Measurements from ENCODE around the gene LY6G6C.
A peak's percentile ranks its signal among the peaks of the same experiment; 100 is the strongest.

Gene LY6G6C

GRCh38 chr6:31702819-31703716 is 18.5 kb downstream of the LY6G6C start, which contains the start of gene ABHD16A:
ABHD16A (minus strand) TSS chr6:31703324; CDS start chr6:31703281, 43 bp downstream.
- Histone ChIP-seq H3K4ac (ENCODE audit: low read depth, low read length) (peak within 1 kb of the TSS; percentile 92), H2BK15ac (replicated peaks; ENCODE audit: low read depth) (no peak within 1 kb of the TSS), H2BK120ac (ENCODE audit: low read depth, low read length) (peak within 1 kb of the TSS; percentile 77), H4K8ac (ENCODE audit: low read depth, low read length) (no peak within 1 kb of the TSS), H3K79me2 (ENCODE audit: control insufficient read depth, insufficient read depth, low read length) (peaks cover 14% of the 10 kb centered on the region), H3K56ac (ENCODE audit: low read length) (peak within 1 kb of the TSS; percentile 95), H3K18ac (ENCODE audit: low read length) (peak within 1 kb of the TSS; percentile 97), H3K9ac (ENCODE audit: low read length) (peak within 1 kb of the TSS; percentile 95), H2BK5ac (ENCODE audit: low read length) (peak within 1 kb of the TSS; percentile 86), H2AK5ac (ENCODE audit: low read length) (peak within 1 kb of the TSS; percentile 95), H3K27ac (ENCODE audit: low read depth, low read length) (peak within 1 kb of the TSS; percentile 95), H4K5ac (ENCODE audit: low read length) (no peak within 1 kb of the TSS), H3K4me1 (ENCODE audit: control insufficient read depth, low read depth, low read length) (peaks cover 7% of the 10 kb centered on the region), H3K36me3 (ENCODE audit: control insufficient read depth, insufficient read depth, low read length) (no peaks in the 10 kb centered on the region), H3K4me2 (ENCODE audit: low read length) (peak within 1 kb of the TSS; percentile 99), H3K23ac (ENCODE audit: low read length) (peak within 1 kb of the TSS; percentile 81), H3K79me1 (ENCODE audit: low read length) (peaks cover 14% of the 10 kb centered on the region), H3K27me3 (ENCODE audit: insufficient read depth, low read length, poor library complexity) (no peaks in the 10 kb centered on the region), H3K4me3 (ENCODE audit: low read length) (peak within 1 kb of the TSS; percentile 99)
- WGBS (ENCODE audit: extremely low coverage, insufficient coverage, low lambda C conversion rate): no CpG with 5 or more reads among the region's 54 CpGs
- peak; percentile 99 for DNase-seq

- no peak overlapping the region for H4K5ac ChIP-seq (ENCODE audit: low read length)
- no peak overlapping the region for H4K8ac ChIP-seq (ENCODE audit: low read depth, low read length)
- H2BK5ac ChIP-seq (ENCODE audit: low read length): peak overlapping the region; percentile 86
- H2AK5ac ChIP-seq (ENCODE audit: low read length): peak overlapping the region; percentile 95
- peaks cover 7% of the 10 kb centered on the region for H3K4me1 ChIP-seq (ENCODE audit: control insufficient read depth, low read depth, low read length)
- DNase-seq: peak; percentile 76
- H3K27ac ChIP-seq (ENCODE audit: low read depth, low read length): peak overlapping the region; percentile 95
- peaks cover 17% of the 10 kb centered on the region for H3K79me1 ChIP-seq (ENCODE audit: low read length)
- no peak overlapping the region for H2BK15ac ChIP-seq (replicated peaks; ENCODE audit: low read depth)
- H3K36me3 ChIP-seq (ENCODE audit: control insufficient read depth, insufficient read depth, low read length): peaks cover 3% of the 10 kb centered on the region
- H3K23ac ChIP-seq (ENCODE audit: low read length): peak overlapping the region; percentile 81
- peak overlapping the region; percentile 95 for H3K56ac ChIP-seq (ENCODE audit: low read length)
- H3K4ac ChIP-seq (ENCODE audit: low read depth, low read length): peak overlapping the region; percentile 92
- H3K4me3 ChIP-seq (ENCODE audit: low read length): peak overlapping the region; percentile 99
- H3K9ac ChIP-seq (ENCODE audit: low read length): peak overlapping the region; percentile 95
- peaks cover 17% of the 10 kb centered on the region for H3K79me2 ChIP-seq (ENCODE audit: control insufficient read depth, insufficient read depth, low read length)
- H2BK120ac ChIP-seq (ENCODE audit: low read depth, low read length): no peak overlapping the region
- H3K4me2 ChIP-seq (ENCODE audit: low read length): peak overlapping the region; percentile 99
- WGBS (ENCODE audit: extremely low coverage, insufficient coverage, low lambda C conversion rate): no CpG with 5 or more reads among the region's 10 CpGs
- peak overlapping the region; percentile 97 for H3K18ac ChIP-seq (ENCODE audit: low read length)
- no peaks in the 10 kb centered on the region for H3K27me3 ChIP-seq (ENCODE audit: insufficient read depth, low read length, poor library complexity)
Measured at GRCh38 chr6:31702405-31702818, 19.1 kb downstream of the LY6G6C start.

GRCh38 chr6:31701666-31702404 is 19.7 kb downstream of the LY6G6C start:
- no CpG with 5 or more reads among the region's 7 CpGs for WGBS (ENCODE audit: extremely low coverage, insufficient coverage, low lambda C conversion rate)
- no peak overlapping the region for H2BK120ac ChIP-seq (ENCODE audit: low read depth, low read length)
- no peak for DNase-seq
- peak overlapping the region; percentile 95 for H3K56ac ChIP-seq (ENCODE audit: low read length)
- H3K27ac ChIP-seq (ENCODE audit: low read depth, low read length): peak overlapping the region; percentile 55
- peaks cover 7% of the 10 kb centered on the region for H3K4me1 ChIP-seq (ENCODE audit: control insufficient read depth, low read depth, low read length)
- H3K4ac ChIP-seq (ENCODE audit: low read depth, low read length): no peak overlapping the region
- H3K18ac ChIP-seq (ENCODE audit: low read length): peak overlapping the region; percentile 8
- H3K27me3 ChIP-seq (ENCODE audit: insufficient read depth, low read length, poor library complexity): no peaks in the 10 kb centered on the region
- no peak overlapping the region for H4K5ac ChIP-seq (ENCODE audit: low read length)
- peak overlapping the region; percentile 81 for H3K23ac ChIP-seq (ENCODE audit: low read length)
- H3K4me2 ChIP-seq (ENCODE audit: low read length): peak overlapping the region; percentile 99
- H3K9ac ChIP-seq (ENCODE audit: low read length): peak overlapping the region; percentile 95
- peak overlapping the region; percentile 95 for H2AK5ac ChIP-seq (ENCODE audit: low read length)
- H3K36me3 ChIP-seq (ENCODE audit: control insufficient read depth, insufficient read depth, low read length): peaks cover 3% of the 10 kb centered on the region
- H3K79me1 ChIP-seq (ENCODE audit: low read length): peaks cover 17% of the 10 kb centered on the region
- peak overlapping the region; percentile 86 for H2BK5ac ChIP-seq (ENCODE audit: low read length)
- H2BK15ac ChIP-seq (replicated peaks; ENCODE audit: low read depth): no peak overlapping the region
- no peak overlapping the region for H4K8ac ChIP-seq (ENCODE audit: low read depth, low read length)
- H3K79me2 ChIP-seq (ENCODE audit: control insufficient read depth, insufficient read depth, low read length): peaks cover 17% of the 10 kb centered on the region
- peak overlapping the region; percentile 99 for H3K4me3 ChIP-seq (ENCODE audit: low read length)

GRCh38 chr6:31700740-31701401 is 20.7 kb downstream of the LY6G6C start:
- Histone ChIP-seq H2BK120ac (ENCODE audit: low read depth, low read length) (no peak overlapping the region), H2AK5ac (ENCODE audit: low read length) (no peak overlapping the region), H3K4me1 (ENCODE audit: control insufficient read depth, low read depth, low read length) (peaks cover 7% of the 10 kb centered on the region), H4K5ac (ENCODE audit: low read length) (no peak overlapping the region), H3K18ac (ENCODE audit: low read length) (no peak overlapping the region), H3K9ac (ENCODE audit: low read length) (peak overlapping the region; percentile 19), H3K27me3 (ENCODE audit: insufficient read depth, low read length, poor library complexity) (no peaks in the 10 kb centered on the region), H3K79me1 (ENCODE audit: low read length) (peaks cover 17% of the 10 kb centered on the region), H3K36me3 (ENCODE audit: control insufficient read depth, insufficient read depth, low read length) (peaks cover 6% of the 10 kb centered on the region), H2BK5ac (ENCODE audit: low read length) (no peak overlapping the region), H3K4ac (ENCODE audit: low read depth, low read length) (no peak overlapping the region), H3K4me2 (ENCODE audit: low read length) (no peak overlapping the region), H2BK15ac (replicated peaks; ENCODE audit: low read depth) (no peak overlapping the region), H3K79me2 (ENCODE audit: control insufficient read depth, insufficient read depth, low read length) (peaks cover 17% of the 10 kb centered on the region), H3K27ac (ENCODE audit: low read depth, low read length) (no peak overlapping the region), H3K56ac (ENCODE audit: low read length) (peak overlapping the region; percentile 65), H4K8ac (ENCODE audit: low read depth, low read length) (no peak overlapping the region), H3K23ac (ENCODE audit: low read length) (no peak overlapping the region), H3K4me3 (ENCODE audit: low read length) (no peak overlapping the region)
- no CpG with 5 or more reads among the region's 5 CpGs for WGBS (ENCODE audit: extremely low coverage, insufficient coverage, low lambda C conversion rate)
- DNase-seq: no peak

GRCh38 chr6:31697555-31697954 is 24.0 kb downstream of the LY6G6C start:
- no peak overlapping the region for H3K27ac ChIP-seq (ENCODE audit: low read depth, low read length)
- no peak overlapping the region for H2BK5ac ChIP-seq (ENCODE audit: low read length)
- H3K79me2 ChIP-seq (ENCODE audit: control insufficient read depth, insufficient read depth, low read length): peaks cover 17% of the 10 kb centered on the region
- H3K27me3 ChIP-seq (ENCODE audit: insufficient read depth, low read length, poor library complexity): no peaks in the 10 kb centered on the region
- no peak overlapping the region for H3K4me2 ChIP-seq (ENCODE audit: low read length)
- H2BK15ac ChIP-seq (replicated peaks; ENCODE audit: low read depth): no peak overlapping the region
- H3K18ac ChIP-seq (ENCODE audit: low read length): no peak overlapping the region
- H3K4me1 ChIP-seq (ENCODE audit: control insufficient read depth, low read depth, low read length): peaks cover 7% of the 10 kb centered on the region
- no CpG with 5 or more reads among the region's 3 CpGs for WGBS (ENCODE audit: extremely low coverage, insufficient coverage, low lambda C conversion rate)
- no peak overlapping the region for H2BK120ac ChIP-seq (ENCODE audit: low read depth, low read length)
- no peak overlapping the region for H4K8ac ChIP-seq (ENCODE audit: low read depth, low read length)
- peaks cover 17% of the 10 kb centered on the region for H3K79me1 ChIP-seq (ENCODE audit: low read length)
- no peak overlapping the region for H3K9ac ChIP-seq (ENCODE audit: low read length)
- H3K36me3 ChIP-seq (ENCODE audit: control insufficient read depth, insufficient read depth, low read length): peaks cover 15% of the 10 kb centered on the region
- no peak overlapping the region for H2AK5ac ChIP-seq (ENCODE audit: low read length)
- H3K4ac ChIP-seq (ENCODE audit: low read depth, low read length): no peak overlapping the region
- no peak overlapping the region for H3K56ac ChIP-seq (ENCODE audit: low read length)
- H4K5ac ChIP-seq (ENCODE audit: low read length): no peak overlapping the region
- DNase-seq: no peak
- no peak overlapping the region for H3K4me3 ChIP-seq (ENCODE audit: low read length)
- no peak overlapping the region for H3K23ac ChIP-seq (ENCODE audit: low read length)

All from mesendoderm (in vitro differentiated cells).